ENCODE measurements around the gene OR14J1.

DNA sequence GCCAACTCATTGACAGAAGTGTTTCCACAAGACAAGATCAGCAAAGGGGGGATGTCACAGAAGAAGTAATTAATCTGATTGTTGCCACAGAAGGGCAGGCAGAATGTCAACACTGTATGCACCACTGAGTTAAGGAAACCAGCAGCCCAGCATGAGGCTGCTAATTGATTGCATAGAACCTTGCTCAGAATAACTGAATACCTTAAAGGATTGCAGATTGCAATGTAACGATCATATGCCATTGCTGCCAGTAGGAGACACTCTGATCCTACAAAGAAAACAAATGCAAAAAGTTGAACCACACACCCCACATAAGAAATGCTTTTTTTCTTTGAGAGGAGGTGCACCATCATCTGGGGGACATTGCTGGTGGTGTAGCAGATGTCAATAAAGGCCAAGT is 54.1 kb downstream of the OR14J1 start:
- TF ChIP-seq, protein P1, sequence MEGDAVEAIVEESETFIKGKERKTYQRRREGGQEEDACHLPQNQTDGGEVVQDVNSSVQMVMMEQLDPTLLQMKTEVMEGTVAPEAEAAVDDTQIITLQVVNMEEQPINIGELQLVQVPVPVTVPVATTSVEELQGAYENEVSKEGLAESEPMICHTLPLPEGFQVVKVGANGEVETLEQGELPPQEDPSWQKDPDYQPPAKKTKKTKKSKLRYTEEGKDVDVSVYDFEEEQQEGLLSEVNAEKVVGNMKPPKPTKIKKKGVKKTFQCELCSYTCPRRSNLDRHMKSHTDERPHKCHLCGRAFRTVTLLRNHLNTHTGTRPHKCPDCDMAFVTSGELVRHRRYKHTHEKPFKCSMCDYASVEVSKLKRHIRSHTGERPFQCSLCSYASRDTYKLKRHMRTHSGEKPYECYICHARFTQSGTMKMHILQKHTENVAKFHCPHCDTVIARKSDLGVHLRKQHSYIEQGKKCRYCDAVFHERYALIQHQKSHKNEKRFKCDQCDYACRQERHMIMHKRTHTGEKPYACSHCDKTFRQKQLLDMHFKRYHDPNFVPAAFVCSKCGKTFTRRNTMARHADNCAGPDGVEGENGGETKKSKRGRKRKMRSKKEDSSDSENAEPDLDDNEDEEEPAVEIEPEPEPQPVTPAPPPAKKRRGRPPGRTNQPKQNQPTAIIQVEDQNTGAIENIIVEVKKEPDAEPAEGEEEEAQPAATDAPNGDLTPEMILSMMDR (conservative IDR thresholded peaks at IDR 0.05): no peak; the same call in 1 of the 2 replicates
- no peak for TF ChIP-seq ZFX (IDR thresholded peaks at IDR 0.05)
